ENCODE data around the gene PRKAR1A.

The PRKAR1A gene

GRCh38 chr17:68542698-68543463 is 30.7 kb downstream of the PRKAR1A start:
- DNase-seq (ENCODE audit: low read depth), result no peak

GRCh38 chr17:68544111-68544915 is 32.1 kb downstream of the PRKAR1A start:
- DNase-seq (ENCODE audit: low read depth), result no peak

GRCh38 chr17:68556551-68556950 is 44.3 kb downstream of the PRKAR1A start:
- no peak for DNase-seq (ENCODE audit: low read depth)

- DNase-seq (ENCODE audit: low read depth), result no peak
Observed at GRCh38 chr17:68559316-68559715, 47.1 kb downstream of the PRKAR1A start.

- no peak for DNase-seq (ENCODE audit: low read depth)
Observed at GRCh38 chr17:68560966-68561720, 48.9 kb downstream of the PRKAR1A start.

GRCh38 chr17:68562736-68563135 is 50.5 kb downstream of the PRKAR1A start:
- DNase-seq (ENCODE audit: low read depth), result no peak

- DNase-seq (ENCODE audit: low read depth), result no peak
Observed at GRCh38 chr17:68564415-68565111, 52.3 kb downstream of the PRKAR1A start.

GRCh38 chr17:68565661-68566441 is 53.6 kb downstream of the PRKAR1A start:
- no peak for DNase-seq (ENCODE audit: low read depth)

GRCh38 chr17:68566442-68566738 is 54.2 kb downstream of the PRKAR1A start:
- DNase-seq (ENCODE audit: low read depth), result no peak

GRCh38 chr17:68567035-68567434 is 54.8 kb downstream of the PRKAR1A start:
- no peak for DNase-seq (ENCODE audit: low read depth)

GRCh38 chr17:68567581-68567980 is 55.4 kb downstream of the PRKAR1A start:
- DNase-seq (ENCODE audit: low read depth), result no peak

- DNase-seq (ENCODE audit: low read depth), result no peak
Observed at GRCh38 chr17:68568581-68568980, 56.4 kb downstream of the PRKAR1A start.

- no peak for DNase-seq (ENCODE audit: low read depth)
Observed at GRCh38 chr17:68569346-68569745, 57.1 kb downstream of the PRKAR1A start.

GRCh38 chr17:68570526-68570925 is 58.3 kb downstream of the PRKAR1A start:
- no peak for DNase-seq (ENCODE audit: low read depth)

- DNase-seq (ENCODE audit: low read depth), result no peak
Observed at GRCh38 chr17:68572138-68572842, 60.1 kb downstream of the PRKAR1A start.

- no peak for DNase-seq (ENCODE audit: low read depth)
Observed at GRCh38 chr17:68573338-68573737, 61.1 kb downstream of the PRKAR1A start.

GRCh38 chr17:68576137-68576536 is 63.9 kb downstream of the PRKAR1A start:
- no peak for DNase-seq (ENCODE audit: low read depth)

- DNase-seq (ENCODE audit: low read depth), result no peak
Observed at GRCh38 chr17:68576811-68577496, 64.7 kb downstream of the PRKAR1A start.

GRCh38 chr17:68577497-68577821 is 65.2 kb downstream of the PRKAR1A start:
- DNase-seq (ENCODE audit: low read depth), result no peak

- no peak for DNase-seq (ENCODE audit: low read depth)
Observed at GRCh38 chr17:68578236-68578635, 66.0 kb downstream of the PRKAR1A start.

All from stimulated activated CD4-positive, alpha-beta T cell treated with anti-CD3 and anti-CD28 coated beads, Interleukin-2, amount 100 ng/mL, for 4 hours (primary cell).